ENCODE measurements around the gene ARF1.

- TF ChIP-seq CTCF (IDR thresholded peaks at IDR 0.05), result no peak
- TF ChIP-seq EP300 (IDR thresholded peaks at IDR 0.05), result no peak
- no peak for TF ChIP-seq POLR2AphosphoS5 (IDR thresholded peaks at IDR 0.05)
- no peak for TF ChIP-seq POLR2A (IDR thresholded peaks at IDR 0.05)
Measured at GRCh38 chr1:228139406-228139930, 57.0 kb downstream of the ARF1 start.

Data from suprapubic skin (tissue), 4 donors.